HG02943 (cell line): Measurements from ENCODE around the gene CTSW.
A peak's percentile ranks its signal among the peaks of the same experiment; 100 is the strongest.

ENCODE experiments used
- ATAC-seq: cut with Tn5 transposase; IDR thresholded peaks from one replicate; pipeline ENCODE4 v1.9.1; 2021; ENCODE audit warnings: mild to moderate bottlenecking, low read depth, moderate library complexity; ENCODE audit not compliant: unreplicated experiment

Gene CTSW

GRCh38 chr11:65866509-65867283, 12.9 kb upstream of the CTSW start:
- no peak for ATAC-seq

DNA sequence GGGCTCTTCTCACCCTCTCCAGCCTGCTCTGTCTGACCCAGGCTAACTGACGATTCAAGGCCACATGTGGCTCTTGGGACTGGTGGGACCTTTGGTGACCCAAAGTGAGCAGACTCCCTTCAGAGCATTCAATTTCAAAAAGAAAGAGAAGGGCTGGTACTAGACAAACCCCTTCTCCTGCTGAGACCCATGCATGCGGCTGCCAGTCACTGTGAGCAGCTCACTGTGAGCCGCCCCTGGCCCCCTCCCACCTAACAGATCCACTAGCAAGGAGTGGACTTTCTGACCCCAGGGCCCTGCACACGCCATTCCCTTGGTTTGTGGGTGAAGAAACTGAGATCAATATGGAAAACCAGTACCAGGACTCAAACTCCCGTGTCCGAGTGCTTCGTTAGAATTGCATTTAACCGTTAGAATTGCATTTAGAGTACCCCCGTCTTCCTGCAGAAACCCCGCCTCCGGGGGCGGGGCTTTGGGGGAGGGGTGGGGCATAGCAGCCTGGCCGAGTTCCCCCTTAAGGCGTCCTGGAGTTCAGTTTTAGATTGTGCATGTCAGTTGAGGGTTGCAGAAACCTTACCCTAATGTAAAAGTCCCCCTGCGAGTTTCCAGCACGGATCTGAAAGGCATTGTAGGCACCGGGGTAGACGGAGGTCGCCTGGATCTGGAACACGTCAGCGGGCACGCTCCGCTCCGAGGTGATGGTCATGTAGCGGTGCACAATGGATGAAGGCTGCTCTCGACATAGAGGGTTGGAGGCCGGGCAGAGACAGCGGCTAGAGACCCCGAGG, 12.2 kb upstream of the CTSW start:
- ATAC-seq = no peak

- no peak for ATAC-seq
Observed at GRCh38 chr11:65868076-65868667, 11.5 kb upstream of the CTSW start.

- ATAC-seq = no peak
Observed at GRCh38 chr11:65868907-65869306, 10.7 kb upstream of the CTSW start.

- no peak for ATAC-seq
Observed at GRCh38 chr11:65869643-65870306, 9.9 kb upstream of the CTSW start.

DNA sequence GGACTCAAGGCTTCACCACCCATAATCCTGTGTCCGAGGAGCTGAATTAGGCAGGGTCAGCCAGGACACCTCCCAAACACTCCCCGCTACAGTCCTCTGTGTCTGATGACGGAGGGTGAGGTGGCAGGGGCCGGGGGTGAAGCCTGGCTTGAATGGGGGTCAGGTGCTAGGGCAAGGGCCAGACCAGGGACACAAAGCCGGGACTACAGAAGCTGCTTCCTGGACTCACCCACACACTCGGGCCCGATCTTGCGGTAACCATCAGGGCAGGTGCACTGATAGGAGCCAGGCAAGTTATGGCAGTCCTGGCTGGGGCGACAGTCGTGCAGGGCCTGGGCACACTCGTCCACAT, 9.4 kb upstream of the CTSW start:
- no peak for ATAC-seq

GRCh38 chr11:65870706-65871681, 8.6 kb upstream of the CTSW start:
- no peak for ATAC-seq

- no peak for ATAC-seq
Observed at GRCh38 chr11:65871811-65872548, 7.7 kb upstream of the CTSW start.

DNA sequence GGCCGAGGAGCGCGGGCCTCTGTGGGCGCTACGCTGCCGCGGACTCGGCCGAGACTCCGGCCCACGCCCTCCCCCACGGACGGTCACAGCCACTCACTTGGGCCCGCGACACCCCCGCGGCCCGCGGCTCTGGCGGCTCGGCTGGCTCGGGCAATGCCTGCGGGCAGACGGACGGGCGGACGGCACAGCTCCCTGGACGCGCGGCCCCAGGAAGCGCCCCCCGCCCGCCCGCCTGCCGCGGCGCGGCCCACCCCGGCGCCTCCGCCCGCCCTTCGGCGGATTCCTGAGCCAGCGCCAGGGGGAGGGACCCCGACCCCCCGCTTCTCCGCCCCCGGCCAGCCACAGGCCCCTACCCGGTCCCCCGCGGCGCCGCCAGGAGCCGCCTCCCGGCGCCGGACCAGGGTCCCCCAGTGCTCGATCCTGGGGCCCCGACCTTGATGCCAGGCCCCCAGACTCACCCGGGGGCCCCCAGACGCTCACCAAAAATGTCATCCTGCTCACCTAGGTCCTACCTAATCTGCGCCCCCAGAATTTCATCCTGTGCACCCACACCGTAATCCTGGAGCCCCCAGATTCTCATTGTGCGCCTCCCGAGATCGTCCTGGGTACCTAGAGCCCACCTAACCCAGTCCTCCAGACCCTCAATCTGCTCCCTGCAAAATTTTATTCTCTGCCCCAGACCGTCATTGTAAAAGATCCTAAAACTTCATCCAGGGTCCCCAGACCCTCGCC, 6.9 kb upstream of the CTSW start, which contains the start of gene EFEMP2:
TSS of gene EFEMP2 (minus strand) at position 215 of the 732 bp plus-strand sequence. CDS start 446 bp downstream, outside the sequence.
- ATAC-seq = no peak

DNA sequence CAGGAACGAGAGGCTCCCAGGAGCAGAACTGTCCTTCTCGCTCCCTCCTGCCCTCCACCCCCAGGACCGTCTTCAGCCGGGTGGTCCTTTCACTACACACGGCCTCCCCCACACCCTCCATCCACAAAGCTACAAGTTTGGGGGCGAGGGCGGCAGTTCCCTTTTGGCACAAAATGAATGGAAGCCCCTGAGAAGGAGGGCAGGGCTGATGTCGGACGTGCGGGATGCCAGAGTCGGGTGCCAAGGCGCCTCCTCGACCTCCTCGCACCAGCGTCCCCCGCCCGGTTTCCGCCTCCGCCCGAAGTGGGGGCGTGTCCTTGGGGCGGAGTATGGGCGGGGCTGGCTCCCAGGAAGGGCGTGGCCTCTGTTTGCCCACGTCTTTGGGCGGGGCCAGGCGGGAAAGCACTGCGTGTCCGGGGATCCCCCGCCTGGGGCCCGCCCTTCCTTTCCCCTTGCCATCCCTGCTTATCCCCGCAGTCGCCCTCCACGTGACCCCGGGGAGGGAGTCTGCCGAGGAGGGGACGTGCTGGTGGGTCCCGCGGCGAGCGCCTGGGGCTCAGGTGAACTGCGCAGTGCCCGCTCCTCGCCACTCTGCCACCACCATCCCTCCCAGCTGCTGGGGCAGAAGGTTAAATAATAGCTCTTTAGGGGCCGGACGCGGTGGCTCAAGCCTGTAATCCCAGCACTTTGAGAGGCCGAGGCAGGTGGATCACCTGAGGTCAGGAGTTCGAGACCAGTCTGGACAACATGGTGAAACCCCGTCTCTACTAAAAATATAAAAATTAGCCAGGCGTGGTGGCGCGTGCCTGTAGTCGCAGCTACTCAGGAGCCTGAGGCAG, 6.1 kb upstream of the CTSW start:
- ATAC-seq = peak; percentile 66

- ATAC-seq = no peak
Observed at GRCh38 chr11:65880027-65880426, 390 bp downstream of the CTSW start.

DNA sequence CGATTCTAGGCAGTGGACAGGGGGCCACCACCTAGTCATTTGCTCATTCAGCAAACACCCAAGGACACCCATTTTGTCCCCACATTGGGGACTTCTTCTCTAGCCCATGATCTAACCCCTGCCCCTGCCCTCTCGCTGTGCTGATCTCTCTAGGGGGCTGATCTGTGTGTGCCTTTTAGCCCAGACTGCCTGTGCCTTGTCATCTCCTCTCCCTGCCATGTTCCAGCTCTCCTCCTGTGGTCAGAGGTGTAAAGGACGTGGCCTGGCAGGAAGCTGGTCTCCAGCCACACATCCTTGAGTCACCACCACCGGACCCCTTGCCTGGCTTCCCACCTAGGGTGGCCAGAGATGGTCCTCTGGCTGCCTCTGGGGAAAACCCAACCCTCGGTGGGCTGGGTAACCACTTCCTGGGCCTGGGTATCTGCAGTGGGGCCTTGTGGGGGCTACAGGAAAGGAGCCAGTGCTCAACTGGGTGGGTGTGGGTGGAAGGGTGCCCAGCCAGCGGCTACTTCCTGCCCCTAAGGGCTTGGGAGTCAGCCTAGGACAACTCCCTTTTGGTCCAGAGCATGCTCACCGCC, 1.3 kb downstream of the CTSW start:
- no peak for ATAC-seq

- ATAC-seq = no peak
Observed at GRCh38 chr11:65882120-65883057, 2.8 kb downstream of the CTSW start.

GRCh38 chr11:65883058-65883761, 3.6 kb downstream of the CTSW start:
- ATAC-seq = no peak
